Stimulated activated CD4-positive, alpha-beta T cell treated with anti-CD3 and anti-CD28 coated beads, Interleukin-1b, Interleukin-23, amount 100 ng/mL, for 48 hours (primary cell): Measurements from ENCODE around the gene CARNS1.

ENCODE experiments used
- DNase-seq: peaks from one replicate; pipeline ENCODE4 v3.0.0-alpha.2; 2020

The CARNS1 gene

GRCh38 chr11:67429722-67430121, 14.2 kb downstream of the CARNS1 start:
- DNase-seq, result no peak

GRCh38 chr11:67431346-67432249, 16.1 kb downstream of the CARNS1 start:
- no peak for DNase-seq

- no peak for DNase-seq
Observed at GRCh38 chr11:67432655-67433349, 17.3 kb downstream of the CARNS1 start.

GRCh38 chr11:67433536-67434394, 18.3 kb downstream of the CARNS1 start:
- DNase-seq, result no peak

- no peak for DNase-seq
Observed at GRCh38 chr11:67434395-67434881, 19.0 kb downstream of the CARNS1 start.

- DNase-seq, result no peak
Observed at GRCh38 chr11:67435031-67435726, 19.7 kb downstream of the CARNS1 start.

- DNase-seq, result no peak
Observed at GRCh38 chr11:67435727-67436458, 20.4 kb downstream of the CARNS1 start.

- peak; percentile 81 for DNase-seq
Observed at GRCh38 chr11:67436459-67437081, 21.1 kb downstream of the CARNS1 start.

GRCh38 chr11:67437082-67437808, 21.8 kb downstream of the CARNS1 start, which contains the start of gene PTPRCAP:
TSS of gene PTPRCAP (minus strand) at chr11:67437682. CDS start at chr11:67437619, 63 bp downstream.
- peak; percentile 60 for DNase-seq

GRCh38 chr11:67437809-67438157, 22.3 kb downstream of the CARNS1 start:
- DNase-seq, result no peak

GRCh38 chr11:67438158-67438902, 22.9 kb downstream of the CARNS1 start:
- DNase-seq, result peak; percentile 88

- DNase-seq, result peak; percentile 52
Observed at GRCh38 chr11:67439321-67440228, 24.1 kb downstream of the CARNS1 start.

- no peak for DNase-seq
Observed at GRCh38 chr11:67440229-67441097, 25.0 kb downstream of the CARNS1 start.

- DNase-seq, result no peak
Observed at GRCh38 chr11:67441098-67441563, 25.7 kb downstream of the CARNS1 start.

GRCh38 chr11:67441731-67442351, 26.4 kb downstream of the CARNS1 start:
- DNase-seq, result no peak

GRCh38 chr11:67442504-67443404, 27.3 kb downstream of the CARNS1 start:
- no peak for DNase-seq
